ENCODE data around the gene EFCAB5. TPM values are rescaled to one million over a fixed set of nuclear protein-coding genes. Genes with fewer than 3 reads are reported as not detected.
"Not testable (repeated sequence)": the region's sequence is repeated elsewhere in the genome, so short reads cannot be mapped to it uniquely, and the experiment has no call there.

The EFCAB5 gene
- total RNA-seq (2014; rRNA removed; shearing (Covaris generic)) (not detected in 2 replicates), polyA plus RNA-seq (2016; fragmentation: Nextera tagmentation; extraction: Ambion mirVana) (0.68 and 1.1 TPM in 2 replicates)
- long read RNA-seq, partial matches to known transcripts: 0 of 1 reads
- long read RNA-seq, other reads (novel, unspliced or antisense): 1 of 1 reads

DNA sequence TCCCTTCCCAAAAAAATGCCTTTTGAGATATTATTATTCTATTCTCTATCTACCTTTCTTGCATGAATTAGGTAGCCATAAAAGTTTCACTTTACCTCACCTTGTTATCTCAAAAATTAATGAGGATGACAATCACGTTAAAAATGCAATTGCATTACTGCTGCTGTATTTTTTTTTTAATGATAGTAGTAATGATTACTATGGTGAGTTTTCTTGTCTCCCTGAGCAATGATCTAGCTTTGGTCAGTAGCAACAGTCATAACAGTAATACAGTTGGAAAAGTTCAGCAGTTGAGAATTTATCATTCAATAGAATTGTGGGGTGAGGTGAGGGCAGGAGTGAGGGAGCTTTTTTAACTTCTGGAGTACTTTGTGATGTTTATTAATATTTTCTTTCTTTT lies at the start of gene EFCAB5:
TSS of gene EFCAB5 (plus strand) at position 301 of the 400 bp plus-strand sequence. CDS start 163 bp downstream, outside the sequence.
- Histone ChIP-seq H3K27me3 (ENCODE audit: insufficient read depth) (no peaks in the 10 kb centered on the region), H3K79me2 (replicated peaks; ENCODE audit: insufficient read depth) (no peaks in the 10 kb centered on the region), H3K9me2 (ENCODE audit: insufficient read depth) (no peaks in the 10 kb centered on the region), H4K20me1 (replicated peaks; ENCODE audit: insufficient read depth) (no peaks in the 10 kb centered on the region), H3F3A (replicated peaks; ENCODE audit: low read depth) (no peaks in the 10 kb centered on the region), H2AFZ (no peak within 1 kb of the TSS), H3K4me1 (ENCODE audit: insufficient read depth) (no peaks in the 10 kb centered on the region), H3K36me3 (ENCODE audit: insufficient read depth) (no peaks in the 10 kb centered on the region), H3K27ac (ENCODE audit: low read depth) (no peak within 1 kb of the TSS), H3K4me2 (no peak within 1 kb of the TSS), H3K4me3 (no peak within 1 kb of the TSS)
- no peak for DNase-seq (ENCODE audit: low spot score)
- no peak for TF ChIP-seq STAT1 (IDR thresholded peaks at IDR 0.05; ENCODE audit: unreplicated experiment)
- TF ChIP-seq NANOG (IDR thresholded peaks at IDR 0.05; ENCODE audit: borderline replicate concordance): no peak
- TF ChIP-seq CREB1 (CRISPR knock-in tag; IDR thresholded peaks at IDR 0.05; ENCODE audit: low read depth): no peak
- H3K9me3 Mint-ChIP-seq: no peaks in the 10 kb centered on the region
- no peaks in the 10 kb centered on the region for H3K36me3 Mint-ChIP-seq (ENCODE audit: low read depth)
- ATAC-seq: no peak
- H3K4me1 Mint-ChIP-seq: no peaks in the 10 kb centered on the region
- H3K27ac Mint-ChIP-seq: no peak within 1 kb of the TSS
- peaks cover 4% of the 10 kb centered on the region for H3K27me3 Mint-ChIP-seq (ENCODE audit: insufficient read depth, low read depth, poor library complexity)
- no peak within 1 kb of the TSS for H3K4me3 Mint-ChIP-seq

DNA sequence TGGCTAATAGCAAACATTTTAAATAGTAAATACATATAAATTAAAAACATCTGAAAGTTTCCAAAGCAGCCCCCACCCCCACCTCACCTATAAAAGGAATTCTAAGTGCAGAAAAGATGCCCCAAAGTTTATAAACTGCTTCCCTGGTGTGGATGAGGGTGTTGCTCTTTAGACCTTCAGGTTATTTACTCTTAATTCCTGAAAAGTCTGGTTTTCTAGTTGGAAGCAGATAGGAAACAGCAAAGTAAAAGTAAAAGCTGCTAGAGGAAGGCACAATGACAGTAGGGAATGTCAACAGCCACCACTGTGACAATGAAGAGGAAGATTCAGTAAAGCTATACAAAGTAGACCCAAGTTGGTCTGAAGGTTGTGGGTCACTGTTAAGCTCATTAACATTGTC lies 49.2 kb upstream of the EFCAB5 start:
- H3K27ac Mint-ChIP-seq: no peak overlapping the region
- Histone ChIP-seq H3K4me2 (no peak overlapping the region), H4K20me1 (replicated peaks; ENCODE audit: insufficient read depth) (no peaks in the 10 kb centered on the region; the same call in 1 of the 2 replicates), H3K4me3 (no peak overlapping the region), H3K4me1 (ENCODE audit: insufficient read depth) (no peaks in the 10 kb centered on the region), H3K36me3 (ENCODE audit: insufficient read depth) (no peaks in the 10 kb centered on the region), H2AFZ (no peak overlapping the region), H3K79me2 (replicated peaks; ENCODE audit: insufficient read depth) (no peaks in the 10 kb centered on the region), H3K27ac (ENCODE audit: low read depth) (no peak overlapping the region), H3K9me2 (ENCODE audit: insufficient read depth) (no peaks in the 10 kb centered on the region), H3F3A (replicated peaks; ENCODE audit: low read depth) (no peaks in the 10 kb centered on the region), H3K27me3 (ENCODE audit: insufficient read depth) (no peaks in the 10 kb centered on the region)
- ATAC-seq (no peak), DNase-seq (ENCODE audit: low spot score) (no peak)
- no peaks in the 10 kb centered on the region; the same call in 2 of the 3 replicates for H3K9me3 Mint-ChIP-seq
- H3K36me3 Mint-ChIP-seq (ENCODE audit: low read depth): no peaks in the 10 kb centered on the region
- TF ChIP-seq POLR2AphosphoS5 (IDR thresholded peaks at IDR 0.05; ENCODE audit: low read depth): no peak
- TF ChIP-seq JUNB (IDR thresholded peaks at IDR 0.05; ENCODE audit: unreplicated experiment): no peak
- no peaks in the 10 kb centered on the region for H3K27me3 Mint-ChIP-seq (ENCODE audit: insufficient read depth, low read depth, poor library complexity)
- H3K4me1 Mint-ChIP-seq: no peaks in the 10 kb centered on the region
- no peak overlapping the region for H3K4me3 Mint-ChIP-seq

DNA sequence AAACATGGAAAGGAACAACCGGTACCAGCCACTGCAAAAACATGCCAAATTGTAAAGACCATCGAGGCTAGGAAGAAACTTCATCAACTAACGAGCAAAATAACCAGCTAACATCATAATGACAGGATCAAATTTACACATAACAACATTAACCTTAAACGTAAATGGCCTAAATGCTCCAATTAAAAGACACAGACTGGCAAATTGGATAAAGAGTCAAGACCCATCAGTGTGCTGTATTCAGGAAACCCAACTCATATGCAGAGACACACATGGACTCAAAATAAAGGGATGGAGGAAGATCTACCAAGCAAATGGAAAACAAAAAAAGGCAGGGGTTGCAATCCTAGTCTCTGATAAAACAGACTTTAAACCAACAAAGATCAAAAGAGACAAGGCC lies 44.3 kb upstream of the EFCAB5 start:
- not testable (repeated sequence) for H3K4me1 ChIP-seq (ENCODE audit: insufficient read depth); H3K4me2 ChIP-seq; H3K9me3 Mint-ChIP-seq; H3K4me1 Mint-ChIP-seq; H3K27me3 Mint-ChIP-seq (ENCODE audit: insufficient read depth, low read depth, poor library complexity); H3K79me2 ChIP-seq (replicated peaks; ENCODE audit: insufficient read depth); H3K4me3 Mint-ChIP-seq; H3K9me2 ChIP-seq (ENCODE audit: insufficient read depth); H4K20me1 ChIP-seq (replicated peaks; ENCODE audit: insufficient read depth); DNase-seq (ENCODE audit: low spot score); H3K27ac Mint-ChIP-seq; H3K27me3 ChIP-seq (ENCODE audit: insufficient read depth); H3F3A ChIP-seq (replicated peaks; ENCODE audit: low read depth); H3K36me3 ChIP-seq (ENCODE audit: insufficient read depth); ATAC-seq; H3K36me3 Mint-ChIP-seq (ENCODE audit: low read depth); H3K27ac ChIP-seq (ENCODE audit: low read depth); H3K4me3 ChIP-seq; H2AFZ ChIP-seq

DNA sequence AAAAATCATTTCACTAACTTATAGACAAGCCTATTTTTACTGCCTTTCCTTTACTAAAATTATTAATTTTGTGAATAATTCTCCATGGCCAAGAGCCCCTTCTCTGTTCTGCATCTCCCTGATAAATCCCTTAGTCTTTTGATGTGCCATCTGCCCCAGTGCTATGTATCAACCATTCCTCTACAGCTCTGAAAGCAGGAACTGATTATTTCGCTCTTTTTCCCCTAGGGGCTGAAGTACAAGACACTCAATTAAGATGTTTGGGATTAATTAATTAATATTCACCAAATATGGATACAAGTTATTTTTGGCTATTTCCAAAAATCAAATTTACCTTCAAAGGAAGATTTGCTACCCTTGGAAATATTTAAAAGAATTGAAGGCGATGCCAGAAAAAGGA lies 38.0 kb upstream of the EFCAB5 start:
- H3K4me2 ChIP-seq: no peak overlapping the region
- no peaks in the 10 kb centered on the region for H3K4me1 Mint-ChIP-seq
- H3K4me3 ChIP-seq: no peak overlapping the region
- peaks cover 12% of the 10 kb centered on the region; the same call in 1 of the 2 replicates for H3K79me2 ChIP-seq (replicated peaks; ENCODE audit: insufficient read depth)
- no peak overlapping the region for H3K27ac ChIP-seq (ENCODE audit: low read depth)
- no peaks in the 10 kb centered on the region for H3F3A ChIP-seq (replicated peaks; ENCODE audit: low read depth)
- H3K9me3 Mint-ChIP-seq: peaks cover 25% of the 10 kb centered on the region
- no peak for ATAC-seq
- no peak for DNase-seq (ENCODE audit: low spot score)
- no peak overlapping the region for H2AFZ ChIP-seq
- no peaks in the 10 kb centered on the region for H3K4me1 ChIP-seq (ENCODE audit: insufficient read depth)
- no peaks in the 10 kb centered on the region for H3K27me3 Mint-ChIP-seq (ENCODE audit: insufficient read depth, low read depth, poor library complexity)
- H3K36me3 ChIP-seq (ENCODE audit: insufficient read depth): no peaks in the 10 kb centered on the region
- H3K27me3 ChIP-seq (ENCODE audit: insufficient read depth): no peaks in the 10 kb centered on the region
- peaks cover 19% of the 10 kb centered on the region for H3K36me3 Mint-ChIP-seq (ENCODE audit: low read depth)
- no peaks in the 10 kb centered on the region for H4K20me1 ChIP-seq (replicated peaks; ENCODE audit: insufficient read depth)
- H3K9me2 ChIP-seq (ENCODE audit: insufficient read depth): no peaks in the 10 kb centered on the region
- H3K4me3 Mint-ChIP-seq: no peak overlapping the region
- H3K27ac Mint-ChIP-seq: no peak overlapping the region
- TF ChIP-seq, protein P1, sequence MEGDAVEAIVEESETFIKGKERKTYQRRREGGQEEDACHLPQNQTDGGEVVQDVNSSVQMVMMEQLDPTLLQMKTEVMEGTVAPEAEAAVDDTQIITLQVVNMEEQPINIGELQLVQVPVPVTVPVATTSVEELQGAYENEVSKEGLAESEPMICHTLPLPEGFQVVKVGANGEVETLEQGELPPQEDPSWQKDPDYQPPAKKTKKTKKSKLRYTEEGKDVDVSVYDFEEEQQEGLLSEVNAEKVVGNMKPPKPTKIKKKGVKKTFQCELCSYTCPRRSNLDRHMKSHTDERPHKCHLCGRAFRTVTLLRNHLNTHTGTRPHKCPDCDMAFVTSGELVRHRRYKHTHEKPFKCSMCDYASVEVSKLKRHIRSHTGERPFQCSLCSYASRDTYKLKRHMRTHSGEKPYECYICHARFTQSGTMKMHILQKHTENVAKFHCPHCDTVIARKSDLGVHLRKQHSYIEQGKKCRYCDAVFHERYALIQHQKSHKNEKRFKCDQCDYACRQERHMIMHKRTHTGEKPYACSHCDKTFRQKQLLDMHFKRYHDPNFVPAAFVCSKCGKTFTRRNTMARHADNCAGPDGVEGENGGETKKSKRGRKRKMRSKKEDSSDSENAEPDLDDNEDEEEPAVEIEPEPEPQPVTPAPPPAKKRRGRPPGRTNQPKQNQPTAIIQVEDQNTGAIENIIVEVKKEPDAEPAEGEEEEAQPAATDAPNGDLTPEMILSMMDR (conservative IDR thresholded peaks at IDR 0.05; ENCODE audit: low read depth in 2 of 2): no peak
- no peak for TF ChIP-seq STAT1 (IDR thresholded peaks at IDR 0.05; ENCODE audit: unreplicated experiment)
- TF ChIP-seq EZH2phosphoT487 (IDR thresholded peaks at IDR 0.05; ENCODE audit: unreplicated experiment): no peak
- TF ChIP-seq ZNF331 (CRISPR knock-in tag; IDR thresholded peaks at IDR 0.05; ENCODE audit: low read depth): no peak
- TF ChIP-seq, protein P2, sequence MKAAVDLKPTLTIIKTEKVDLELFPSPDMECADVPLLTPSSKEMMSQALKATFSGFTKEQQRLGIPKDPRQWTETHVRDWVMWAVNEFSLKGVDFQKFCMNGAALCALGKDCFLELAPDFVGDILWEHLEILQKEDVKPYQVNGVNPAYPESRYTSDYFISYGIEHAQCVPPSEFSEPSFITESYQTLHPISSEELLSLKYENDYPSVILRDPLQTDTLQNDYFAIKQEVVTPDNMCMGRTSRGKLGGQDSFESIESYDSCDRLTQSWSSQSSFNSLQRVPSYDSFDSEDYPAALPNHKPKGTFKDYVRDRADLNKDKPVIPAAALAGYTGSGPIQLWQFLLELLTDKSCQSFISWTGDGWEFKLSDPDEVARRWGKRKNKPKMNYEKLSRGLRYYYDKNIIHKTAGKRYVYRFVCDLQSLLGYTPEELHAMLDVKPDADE (IDR thresholded peaks at IDR 0.05): no peak
- no peak for TF ChIP-seq EZH2 (IDR thresholded peaks at IDR 0.05; ENCODE audit: low read depth, unreplicated experiment)

All from GM23338 (cell line).